Measurements from ENCODE around the gene ADGRG4. TPM values are rescaled to one million over a fixed set of nuclear protein-coding genes. Genes with fewer than 3 reads are reported as not detected.
A peak's percentile ranks its signal among the peaks of the same experiment; 100 is the strongest.

ADGRG4 gene
- polyA plus RNA-seq, 2 of the 4 experiments (the other 2 are of a cell fraction): not detected

GRCh38 chrX:136291824-136292223 lies 8.9 kb upstream of the ADGRG4 start:
- WGBS (ENCODE audit: missing lambda C conversion rate): 43% methylated on average over 2 of the region's 2 CpGs
- TF ChIP-seq EP300 (IDR thresholded peaks at IDR 0.05) (no peak), FOXS1 (CRISPR knock-in tag; IDR thresholded peaks at IDR 0.05) (no peak), NFE2L2 (conservative IDR thresholded peaks at IDR 0.05; ENCODE audit: low read length) (no peak), KDM5A (IDR thresholded peaks at IDR 0.05) (no peak), MYC (IDR thresholded peaks at IDR 0.05; ENCODE audit: borderline replicate concordance, low read length) (no peak)
- FAIRE-seq: no peak
- Histone ChIP-seq H3K4me2 (no peak overlapping the region), H3K4me1 (no peaks in the 10 kb centered on the region), H3K9me3 (no peaks in the 10 kb centered on the region), H3K27ac (no peak overlapping the region), H3K4me3 (no peak overlapping the region)
- CTCF ChIA-PET: no interaction called here
- DNase-seq (ENCODE audit: low read depth in 1 of 2, low spot score in 1 of 2): no peak
- POLR2A ChIA-PET: no interaction called here
- no peak for ATAC-seq

DNA sequence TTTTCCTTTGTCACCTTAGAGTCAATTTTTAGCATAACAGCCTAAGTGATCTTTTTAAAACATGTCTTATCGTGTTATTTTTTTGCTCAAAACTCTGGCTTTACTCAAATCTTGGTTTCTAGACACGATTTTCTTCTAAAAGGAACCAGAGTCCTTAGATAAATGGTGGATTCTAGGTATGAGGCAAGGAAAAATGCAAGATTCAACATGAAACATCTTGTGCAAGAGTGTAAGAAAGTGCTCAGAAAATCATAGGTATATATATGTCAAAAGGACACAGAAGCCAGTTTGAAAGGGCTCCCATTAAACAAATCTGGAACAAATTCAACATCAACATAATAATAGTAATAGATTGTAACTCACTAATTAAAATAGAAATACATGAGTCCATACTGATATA lies 8.1 kb upstream of the ADGRG4 start:
- POLR2A ChIA-PET: no interaction called here
- no peak for DNase-seq (ENCODE audit: low read depth in 1 of 2, low spot score in 1 of 2)
- peak; percentile 13 for FAIRE-seq

DNA sequence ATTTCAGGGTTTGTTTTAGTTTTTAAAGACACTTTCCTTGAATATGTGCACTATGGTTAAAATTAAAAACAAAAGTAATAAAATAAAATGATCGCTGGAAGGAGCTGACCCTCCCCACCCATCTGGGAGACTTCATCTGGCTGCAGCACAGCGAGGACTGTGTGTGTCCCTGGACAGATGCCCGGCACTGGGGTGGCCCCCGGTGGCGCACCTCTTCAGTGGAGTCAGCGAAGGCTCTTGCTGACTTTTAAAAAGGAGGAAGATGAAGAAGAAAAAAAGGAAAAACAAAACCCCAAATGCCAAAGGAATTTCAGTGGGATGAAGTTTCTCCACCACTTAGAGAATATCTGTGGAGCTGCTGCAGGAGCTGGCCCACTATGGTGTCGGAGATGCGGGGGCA lies 5.4 kb upstream of the ADGRG4 start:
- ATAC-seq (no peak), FAIRE-seq (no peak), DNase-seq (ENCODE audit: low read depth in 1 of 2, low spot score in 1 of 2) (no peak)
- Histone ChIP-seq H3K4me2 (no peak overlapping the region), H3K4me3 (no peak overlapping the region), H3K27ac (no peak overlapping the region), H3K4me1 (no peaks in the 10 kb centered on the region), H3K9me3 (no peaks in the 10 kb centered on the region)
- TF ChIP-seq HEYL (CRISPR knock-in tag; IDR thresholded peaks at IDR 0.05) (no peak), MAZ (IDR thresholded peaks at IDR 0.05; ENCODE audit: borderline replicate concordance, low read depth, low read length) (no peak), HOXB13 (CRISPR knock-in tag; IDR thresholded peaks at IDR 0.05; ENCODE audit: low read depth) (no peak), CTCF (IDR thresholded peaks at IDR 0.05) (no peak), RCOR1 (IDR thresholded peaks at IDR 0.05; ENCODE audit: low read depth, low read length) (no peak), JUNB (IDR thresholded peaks at IDR 0.05) (no peak), JUN (IDR thresholded peaks at IDR 0.05) (no peak), CEBPB (IDR thresholded peaks at IDR 0.05) (no peak), BHLHE40 (IDR thresholded peaks at IDR 0.05; ENCODE audit: low read depth, low read length) (no peak)
- TF ChIP-seq, protein P1, sequence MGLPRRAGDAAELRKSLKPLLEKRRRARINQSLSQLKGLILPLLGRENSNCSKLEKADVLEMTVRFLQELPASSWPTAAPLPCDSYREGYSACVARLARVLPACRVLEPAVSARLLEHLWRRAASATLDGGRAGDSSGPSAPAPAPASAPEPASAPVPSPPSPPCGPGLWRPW (IDR thresholded peaks at IDR 0.05): no peak
- POLR2A ChIA-PET: no interaction called here
- CTCF ChIA-PET: no interaction called here
- WGBS (ENCODE audit: missing lambda C conversion rate): 41% methylated on average over 8 of the region's 8 CpGs

More for the DNA sequence above, 8.1 kb upstream of the ADGRG4 start:
- ATAC-seq: no peak
- CTCF ChIA-PET: no interaction called here
- Histone ChIP-seq H3K27ac (no peak overlapping the region), H3K9me3 (no peaks in the 10 kb centered on the region), H3K4me1 (no peaks in the 10 kb centered on the region), H3K4me2 (no peak overlapping the region), H3K4me3 (no peak overlapping the region)
- 13% methylated on average over 2 of the region's 2 CpGs for WGBS (ENCODE audit: missing lambda C conversion rate)
- no peak for TF ChIP-seq RAD21 (conservative IDR thresholded peaks at IDR 0.05 in 1 of 2, IDR thresholded peaks at IDR 0.05 in 1 of 2)
- no peak for TF ChIP-seq RARB (CRISPR knock-in tag; IDR thresholded peaks at IDR 0.05)
- no peak for TF ChIP-seq JUN (IDR thresholded peaks at IDR 0.05)
- no peak for TF ChIP-seq EP300 (IDR thresholded peaks at IDR 0.05)
- TF ChIP-seq JUNB (IDR thresholded peaks at IDR 0.05): no peak
- TF ChIP-seq CHD2 (IDR thresholded peaks at IDR 0.05; ENCODE audit: low read length, partially characterized antibody): no peak
- no peak for TF ChIP-seq CBX8 (IDR thresholded peaks at IDR 0.05)
- no peak for TF ChIP-seq HOXA7 (CRISPR knock-in tag; IDR thresholded peaks at IDR 0.05)
- TF ChIP-seq USF2 (IDR thresholded peaks at IDR 0.05): no peak
- TF ChIP-seq FOSL2 (IDR thresholded peaks at IDR 0.05): no peak
- no peak for TF ChIP-seq FOSL2 (CRISPR knock-in tag; IDR thresholded peaks at IDR 0.05)
